C4-2B (cell line): Measurements from ENCODE around the gene SPINK4.

Experiments
- H3K27ac ChIP-seq: fragments of 450-650 bp; 2 replicates; pipeline ENCODE4 v1.5.1; 2017
- CTCF ChIP-seq: fragments of 450-650 bp; conservative IDR thresholded peaks from 2 replicates; pipeline ENCODE4 v1.5.1; 2017; ENCODE audit warnings: mild to moderate bottlenecking
- ZFX ChIP-seq: fragments of 450-650 bp; IDR thresholded peaks from 2 replicates; pipeline ENCODE4 v1.6.1; 2017

SPINK4 gene

GRCh38 chr9:33267151-33267767 lies 27.3 kb downstream of the SPINK4 start:
- TF ChIP-seq CTCF: no peak
- no peak for TF ChIP-seq ZFX
- H3K27ac ChIP-seq: no peak overlapping the region

- no peak overlapping the region for H3K27ac ChIP-seq
- no peak for TF ChIP-seq CTCF
These were observed 30.2 kb downstream of the SPINK4 start for GRCh38 chr9:33270146-33270545.

- no peak overlapping the region for H3K27ac ChIP-seq
- TF ChIP-seq CTCF: no peak
- no peak for TF ChIP-seq ZFX
These were observed 32.1 kb downstream of the SPINK4 start for GRCh38 chr9:33272061-33272460.

GRCh38 chr9:33273266-33273971 lies 33.5 kb downstream of the SPINK4 start:
- TF ChIP-seq ZFX (no peak), CTCF (no peak)
- no peak overlapping the region for H3K27ac ChIP-seq

- TF ChIP-seq ZFX (no peak), CTCF (no peak)
These were observed 34.0 kb downstream of the SPINK4 start for GRCh38 chr9:33273972-33274328.

GRCh38 chr9:33277484-33277883 lies 37.5 kb downstream of the SPINK4 start:
- no peak overlapping the region for H3K27ac ChIP-seq
- TF ChIP-seq CTCF: no peak
- no peak for TF ChIP-seq ZFX

More at GRCh38 chr9:33273972-33274328, 34.0 kb downstream of the SPINK4 start:
- no peak overlapping the region for H3K27ac ChIP-seq

- TF ChIP-seq ZFX (no peak), CTCF (no peak)
- no peak overlapping the region for H3K27ac ChIP-seq
These were observed 45.5 kb downstream of the SPINK4 start for GRCh38 chr9:33285502-33285901.
